AG04450 (cell line): ENCODE measurements around the gene FRMD4A. TPM values are rescaled to one million over a fixed set of nuclear protein-coding genes. Genes with fewer than 3 reads are reported as not detected.

Experiments
- CTCF ChIA-PET: fragments of 300-600, 350-600 bp; formaldehyde crosslinking; extraction: SDS; loops from one replicate; lab custom pipeline; 2022; ENCODE audit warnings: antibody characterized with exemption, inconsistent platforms; lab: Charles Lee
- POLR2A ChIA-PET: fragments of 350-600 bp; formaldehyde crosslinking; extraction: SDS; loops from one replicate; lab custom pipeline; 2021; ENCODE audit warnings: antibody characterized with exemption, inconsistent platforms; lab: Yijun Ruan, JAX
- DNase-seq: peaks from one replicate; pipeline ENCODE4 v3.0.0-alpha.2; 2011; ENCODE audit warnings: low read depth, low spot score
- H3K27ac ChIP-seq: one replicate; pipeline ENCODE4 v1.5.1; 2012; ENCODE audit warnings: low read depth, low read length, control low read depth
- H3K27me3 ChIP-seq: one replicate; pipeline ENCODE4 v1.6.0; 2012; ENCODE audit warnings: low read length; ENCODE audit not compliant: control insufficient read depth, insufficient read depth
- H3K4me3 ChIP-seq: 2 replicates; pipeline ENCODE4 v1.5.1; 2011; ENCODE audit warnings: mild to moderate bottlenecking, low read depth, low read length, control low read depth
- H3K9me3 ChIP-seq: 2 replicates; pipeline ENCODE4 v1.5.1; 2012; ENCODE audit warnings: low read length; ENCODE audit not compliant: control insufficient read depth, insufficient read depth
- CTCF ChIP-seq: IDR thresholded peaks from 2 replicates; pipeline ENCODE4 v1.5.1; 2011; ENCODE audit warnings: low read depth, low read length, control low read depth, inconsistent platforms
- polyA plus RNA-seq: library from polyadenylated mRNA; depleted of rRNA; stranded (reverse); fragments of >200 nt; gene quantifications from 2 replicates; pipeline ENCODE4 v1.2.3, GENCODE V29; 2011

FRMD4A gene
- polyA plus RNA-seq, 1 experiment = 45.7 TPM

- POLR2A ChIA-PET = no interaction called here
- Histone ChIP-seq H3K4me3 (no peak overlapping the region), H3K27ac (no peak overlapping the region), H3K9me3 (no peaks in the 10 kb centered on the region; the same call in 1 of the 2 replicates), H3K27me3 (no peaks in the 10 kb centered on the region)
- CTCF ChIA-PET = no interaction called here
- TF ChIP-seq CTCF = no peak
- DNase-seq = no peak
These were observed 264.6 kb downstream of the FRMD4A start for GRCh38 chr10:14066106-14066505.

GRCh38 chr10:14063531-14064285 lies 267.0 kb downstream of the FRMD4A start:
- peak; percentile 47 for DNase-seq
- ChIA-PET POLR2A (interaction anchor here (0.7 to 1.1 kb wide), 2 partner anchors 11 to 70 kb away, joined by 3 to 7 read pairs; no protein-coding TSS in a partner anchor), CTCF (interaction anchor here (0.7 to 1.6 kb wide), 2 partner anchors 31 to 46 kb away, joined by 3 to 6 read pairs; no protein-coding TSS in a partner anchor)
- no peak overlapping the region for H3K27ac ChIP-seq
- TF ChIP-seq CTCF = no peak
- H3K9me3 ChIP-seq = no peaks in the 10 kb centered on the region; the same call in 1 of the 2 replicates
- H3K27me3 ChIP-seq = no peaks in the 10 kb centered on the region
- no peak overlapping the region for H3K4me3 ChIP-seq

- TF ChIP-seq CTCF = no peak
- Histone ChIP-seq H3K27me3 (no peaks in the 10 kb centered on the region), H3K9me3 (no peaks in the 10 kb centered on the region; the same call in 1 of the 2 replicates), H3K27ac (no peak overlapping the region), H3K4me3 (no peak overlapping the region)
- no peak for DNase-seq
- ChIA-PET POLR2A (interaction anchor here (0.7 to 1.0 kb wide), 2 partner anchors 12 to 22 kb away, joined by 3 to 4 read pairs; no protein-coding TSS in a partner anchor), CTCF (interaction anchor here (1.6 kb wide), 1 partner anchor 32 kb away, joined by 6 read pairs; no protein-coding TSS in a partner anchor)
These were observed 268.0 kb downstream of the FRMD4A start for GRCh38 chr10:14062528-14063260.

DNA sequence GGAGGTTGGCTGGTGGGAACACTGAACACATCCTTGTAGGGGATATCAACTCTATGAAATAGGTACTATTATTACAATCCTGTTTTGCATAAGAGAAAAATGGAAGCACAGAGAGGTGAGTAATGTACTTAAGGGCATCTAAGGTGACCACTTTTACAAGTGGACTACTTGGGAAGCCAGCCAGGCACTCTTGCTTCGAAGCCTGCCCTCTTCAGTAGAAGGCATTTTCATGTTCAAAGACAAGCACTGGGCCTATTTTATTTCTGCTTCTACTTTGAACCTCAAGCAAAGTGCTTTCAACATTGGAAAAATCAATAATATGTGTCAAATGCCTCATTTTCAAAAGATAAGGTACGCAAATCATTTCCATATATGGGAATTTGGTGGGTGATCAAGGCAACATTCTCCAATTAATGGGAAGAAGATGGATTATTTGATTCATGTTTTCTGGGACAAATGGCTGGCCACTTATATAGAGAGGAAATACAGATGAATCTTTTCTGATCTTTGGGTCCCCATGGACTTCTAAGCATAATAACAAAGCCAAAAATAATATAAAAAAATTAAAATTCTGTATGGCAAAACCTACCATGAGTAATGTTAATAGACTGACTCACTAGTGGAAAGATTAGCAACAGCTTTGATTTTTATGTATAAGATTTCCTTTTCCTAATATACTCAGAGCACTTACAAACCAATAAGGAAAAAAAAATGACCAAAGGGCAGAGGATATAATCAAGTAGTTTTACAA lies 270.2 kb downstream of the FRMD4A start:
- Histone ChIP-seq H3K4me3 (no peak overlapping the region), H3K27me3 (no peaks in the 10 kb centered on the region), H3K9me3 (no peaks in the 10 kb centered on the region), H3K27ac (no peak overlapping the region)
- ChIA-PET POLR2A (no interaction called here), CTCF (no interaction called here)
- TF ChIP-seq CTCF = no peak
- DNase-seq = no peak
